SKM-1 treated with dmso at 0.1 percent for 144 hours (cell line): Measurements from ENCODE around the gene SEMA4C.
"Not testable (repeated sequence)": the region's sequence is repeated elsewhere in the genome, so short reads cannot be mapped to it uniquely, and the experiment has no call there.

Experiments used
- DNase-seq: peaks from one replicate; lab custom pipeline; 2025; ENCODE audit not compliant: unreplicated experiment; lab: John Stamatoyannopoulos, UW

The SEMA4C gene

GRCh38 chr2:96898641-96899412 lies 28.9 kb upstream of the SEMA4C start:
- DNase-seq, result no peak

- DNase-seq, result no peak
These were observed 28.2 kb upstream of the SEMA4C start for GRCh38 chr2:96898135-96898505.

GRCh38 chr2:96897491-96898134 lies 27.7 kb upstream of the SEMA4C start:
- DNase-seq, result no peak

- no peak for DNase-seq
These were observed 26.1 kb upstream of the SEMA4C start for GRCh38 chr2:96895746-96896651.

GRCh38 chr2:96895032-96895745 lies 25.3 kb upstream of the SEMA4C start:
- DNase-seq, result no peak

- DNase-seq, result no peak
These were observed 24.3 kb upstream of the SEMA4C start for GRCh38 chr2:96894151-96894531.

- DNase-seq, result no peak
These were observed 23.6 kb upstream of the SEMA4C start for GRCh38 chr2:96893289-96894150.

- DNase-seq, result no peak
These were observed 21.9 kb upstream of the SEMA4C start for GRCh38 chr2:96891591-96892333.

GRCh38 chr2:96890726-96891385 lies 21.0 kb upstream of the SEMA4C start:
- no peak for DNase-seq

GRCh38 chr2:96890252-96890651 lies 20.4 kb upstream of the SEMA4C start:
- DNase-seq, result no peak

- DNase-seq, result not testable (repeated sequence)
These were observed 19.6 kb upstream of the SEMA4C start for GRCh38 chr2:96889502-96889901.

- peak; percentile 82 for DNase-seq
These were observed 18.5 kb upstream of the SEMA4C start for GRCh38 chr2:96888072-96889011.

- no peak for DNase-seq
These were observed 17.7 kb upstream of the SEMA4C start for GRCh38 chr2:96887493-96888012.

GRCh38 chr2:96885432-96886347 lies 15.8 kb upstream of the SEMA4C start:
- DNase-seq, result peak; percentile 46

GRCh38 chr2:96884299-96885094 lies 14.6 kb upstream of the SEMA4C start:
- no peak for DNase-seq

- no peak for DNase-seq
These were observed 13.4 kb upstream of the SEMA4C start for GRCh38 chr2:96883306-96883705.
